Loucy (cell line): Measurements from ENCODE around the gene TMEM169.

ENCODE experiments used
- CTCF ChIP-seq: fragments of 200-600 bp; sonication (generic); conservative IDR thresholded peaks from 2 replicates; pipeline ENCODE4 v1.5.1; 2014; ENCODE audit warnings: mild to moderate bottlenecking, antibody characterized with exemption, low read length
- EZH2phosphoT487 ChIP-seq: fragments of 200-600 bp; IDR thresholded peaks from 2 replicates; pipeline ENCODE4 v1.6.1; 2018; ENCODE audit warnings: antibody characterized with exemption, mild to moderate bottlenecking, moderate library complexity, borderline replicate concordance

- TF ChIP-seq CTCF (no peak), EZH2phosphoT487 (no peak)
Observed at GRCh38 chr2:216103213-216103612, 21.5 kb downstream of the TMEM169 start.
